ENCODE measurements around the gene ERP29. TPM values are rescaled to one million over a fixed set of nuclear protein-coding genes. Genes with fewer than 3 reads are reported as not detected.

The ERP29 gene
- total RNA-seq, 1 donor from 2014 or later: 144 TPM

DNA sequence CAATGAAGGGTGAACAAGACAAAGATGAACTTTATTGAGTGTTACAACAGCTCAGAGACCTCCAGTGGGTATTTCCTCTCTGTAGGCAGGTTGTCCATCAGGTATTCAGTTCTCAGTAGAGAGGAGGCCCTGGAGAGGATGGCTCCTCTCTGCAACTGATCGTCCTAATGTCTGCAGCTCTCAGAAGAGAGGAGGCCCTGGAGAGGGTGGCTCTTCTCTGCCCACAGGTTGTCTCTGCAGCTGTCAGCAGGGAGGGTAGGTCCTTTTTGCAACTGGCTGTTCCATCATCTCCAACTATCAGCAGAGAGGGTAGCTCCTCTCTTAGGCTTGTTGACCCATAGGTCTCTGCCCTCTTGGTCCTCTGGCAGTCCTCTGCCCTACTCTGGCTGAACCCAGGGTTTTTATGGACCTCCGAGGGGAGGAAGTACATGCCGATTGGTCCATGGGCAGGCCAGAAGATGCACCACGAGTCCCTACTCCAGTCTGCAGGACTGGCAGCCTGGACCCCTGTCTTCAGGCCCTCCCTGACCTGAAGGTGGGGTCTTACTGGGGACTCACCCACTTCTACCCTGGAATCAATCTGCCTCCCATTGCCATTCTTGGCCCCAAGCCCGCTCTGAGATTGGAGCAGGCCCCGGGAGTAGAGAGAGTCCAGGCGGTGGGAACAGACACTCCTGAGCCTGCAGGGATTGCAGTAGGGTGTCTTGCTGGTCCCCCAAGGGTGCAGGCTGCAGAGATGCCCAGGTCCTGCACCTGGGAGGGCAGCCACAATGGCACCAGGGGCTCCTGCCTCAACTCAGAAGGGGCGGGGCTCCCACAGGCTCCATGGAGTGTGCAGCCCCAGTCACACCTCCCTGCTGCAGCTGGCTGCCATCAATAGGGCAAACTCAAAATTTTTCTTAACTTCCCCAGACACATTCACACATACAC, 2.5 kb upstream of the ERP29 start:
- H3K27ac Mint-ChIP-seq: no peak overlapping the region
- no peak overlapping the region for H3K4me3 Mint-ChIP-seq (ENCODE audit: low read depth)
- peaks cover 36% of the 10 kb centered on the region for H3K4me1 Mint-ChIP-seq (ENCODE audit: low read depth)
- H3K9me3 Mint-ChIP-seq (ENCODE audit: low read depth): peaks cover 1% of the 10 kb centered on the region
- TF ChIP-seq, protein P1, sequence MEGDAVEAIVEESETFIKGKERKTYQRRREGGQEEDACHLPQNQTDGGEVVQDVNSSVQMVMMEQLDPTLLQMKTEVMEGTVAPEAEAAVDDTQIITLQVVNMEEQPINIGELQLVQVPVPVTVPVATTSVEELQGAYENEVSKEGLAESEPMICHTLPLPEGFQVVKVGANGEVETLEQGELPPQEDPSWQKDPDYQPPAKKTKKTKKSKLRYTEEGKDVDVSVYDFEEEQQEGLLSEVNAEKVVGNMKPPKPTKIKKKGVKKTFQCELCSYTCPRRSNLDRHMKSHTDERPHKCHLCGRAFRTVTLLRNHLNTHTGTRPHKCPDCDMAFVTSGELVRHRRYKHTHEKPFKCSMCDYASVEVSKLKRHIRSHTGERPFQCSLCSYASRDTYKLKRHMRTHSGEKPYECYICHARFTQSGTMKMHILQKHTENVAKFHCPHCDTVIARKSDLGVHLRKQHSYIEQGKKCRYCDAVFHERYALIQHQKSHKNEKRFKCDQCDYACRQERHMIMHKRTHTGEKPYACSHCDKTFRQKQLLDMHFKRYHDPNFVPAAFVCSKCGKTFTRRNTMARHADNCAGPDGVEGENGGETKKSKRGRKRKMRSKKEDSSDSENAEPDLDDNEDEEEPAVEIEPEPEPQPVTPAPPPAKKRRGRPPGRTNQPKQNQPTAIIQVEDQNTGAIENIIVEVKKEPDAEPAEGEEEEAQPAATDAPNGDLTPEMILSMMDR (IDR thresholded peaks at IDR 0.05; ENCODE audit: unreplicated experiment): no peak
- H3K27me3 Mint-ChIP-seq: no peaks in the 10 kb centered on the region
- DNase-seq (ENCODE audit: low spot score, unreplicated experiment): no peak
- H3K36me3 Mint-ChIP-seq (ENCODE audit: insufficient read depth): peaks cover 9% of the 10 kb centered on the region

DNA sequence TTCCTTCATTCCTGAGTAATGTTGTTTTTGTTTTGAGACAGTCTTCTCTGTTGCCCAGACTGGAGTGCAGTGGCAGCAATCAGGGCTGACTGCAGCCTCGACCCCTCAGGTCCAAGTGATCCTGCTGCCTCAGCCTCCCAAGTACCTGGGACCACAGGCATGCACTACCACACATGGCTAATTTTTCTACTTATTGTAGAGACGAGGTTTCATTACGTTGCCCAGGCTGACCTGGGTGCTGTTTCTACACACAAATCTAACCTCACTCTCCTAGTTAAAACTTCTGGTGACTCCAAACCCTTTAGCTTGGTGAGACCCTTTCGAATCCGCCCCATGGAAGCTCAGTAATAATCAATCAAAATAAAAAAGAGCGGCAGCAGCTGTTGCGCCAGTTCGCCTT, 1.5 kb upstream of the ERP29 start:
- TF ChIP-seq, protein P1 (IDR thresholded peaks at IDR 0.05; ENCODE audit: unreplicated experiment): no peak
- Mint-ChIP-seq H3K4me1 (ENCODE audit: low read depth) (peaks cover 31% of the 10 kb centered on the region), H3K36me3 (ENCODE audit: insufficient read depth) (peaks cover 17% of the 10 kb centered on the region), H3K27ac (peak overlapping the region; percentile 25), H3K4me3 (ENCODE audit: low read depth) (peak overlapping the region; percentile 83), H3K27me3 (no peaks in the 10 kb centered on the region), H3K9me3 (ENCODE audit: low read depth) (peaks cover 7% of the 10 kb centered on the region)
- no peak for DNase-seq (ENCODE audit: low spot score, unreplicated experiment)

DNA sequence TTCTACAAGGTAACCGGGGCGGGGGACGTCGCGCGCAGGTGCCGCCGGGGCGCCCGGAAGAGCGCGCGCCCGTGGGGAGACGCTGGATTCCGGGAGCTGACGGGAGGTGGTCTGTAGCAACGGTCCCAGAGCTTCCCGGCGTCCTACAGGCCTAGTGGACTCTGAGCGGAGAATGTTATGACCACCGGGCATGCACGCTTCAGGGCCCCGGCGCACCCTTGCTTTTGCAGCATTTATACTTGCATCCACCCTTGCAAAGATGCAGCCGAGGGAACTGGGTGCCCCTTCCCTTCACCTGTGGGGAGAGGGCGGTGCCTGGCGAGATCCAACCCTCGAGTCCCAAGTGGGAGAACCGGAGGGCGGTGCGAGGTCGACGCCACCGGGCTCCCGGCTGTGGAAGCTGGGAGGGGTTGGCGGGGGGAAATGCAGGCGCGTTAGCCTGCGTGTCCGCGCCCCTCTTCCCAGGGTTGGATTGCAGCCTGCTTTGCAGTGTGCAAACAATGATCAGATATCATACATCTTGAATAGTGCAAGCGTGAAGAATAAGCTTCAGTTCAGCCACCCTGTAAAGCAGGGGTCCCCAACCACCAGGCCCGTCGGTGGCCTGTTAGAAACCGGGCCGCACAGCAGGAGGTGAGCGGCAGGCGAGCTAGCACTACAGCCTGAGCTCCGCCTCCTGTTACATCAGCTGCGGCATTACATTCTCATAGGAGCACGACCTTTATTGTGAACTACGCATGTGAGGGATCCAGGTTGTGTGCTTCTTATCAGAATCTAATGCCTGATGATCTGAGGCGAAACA, 576 bp downstream of the ERP29 start:
- TF ChIP-seq, protein P1 (IDR thresholded peaks at IDR 0.05; ENCODE audit: unreplicated experiment): peak; percentile 21
- Mint-ChIP-seq H3K9me3 (ENCODE audit: low read depth) (peaks cover 7% of the 10 kb centered on the region), H3K27ac (peak overlapping the region; percentile 98), H3K4me3 (ENCODE audit: low read depth) (peak overlapping the region; percentile 83), H3K36me3 (ENCODE audit: insufficient read depth) (peaks cover 25% of the 10 kb centered on the region), H3K4me1 (ENCODE audit: low read depth) (peaks cover 25% of the 10 kb centered on the region), H3K27me3 (no peaks in the 10 kb centered on the region)
- peak; percentile 26 for DNase-seq (ENCODE audit: low spot score, unreplicated experiment)

DNA sequence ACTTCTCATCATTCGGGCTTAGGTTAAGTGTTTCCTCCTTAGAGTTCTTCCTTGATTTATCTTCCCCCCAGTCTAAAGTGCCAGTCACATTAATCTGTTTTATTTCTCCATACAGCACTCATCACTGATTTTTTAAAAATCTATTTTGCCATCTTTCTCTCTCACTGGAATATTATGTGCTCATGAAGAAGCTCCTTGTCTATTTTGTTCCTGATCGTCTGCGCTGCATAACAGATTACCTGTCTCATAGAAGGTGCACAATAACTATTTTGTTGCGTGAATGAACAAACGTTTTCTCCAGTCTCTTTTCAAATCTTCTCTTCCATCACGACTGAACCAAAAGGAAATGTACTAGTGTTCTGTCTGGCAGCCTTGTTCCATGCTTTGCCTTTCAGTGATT, 2.7 kb downstream of the ERP29 start:
- TF ChIP-seq, protein P1 (IDR thresholded peaks at IDR 0.05; ENCODE audit: unreplicated experiment): no peak
- no peaks in the 10 kb centered on the region for H3K27me3 Mint-ChIP-seq
- peaks cover 26% of the 10 kb centered on the region for H3K36me3 Mint-ChIP-seq (ENCODE audit: insufficient read depth)
- H3K4me3 Mint-ChIP-seq (ENCODE audit: low read depth): peak overlapping the region; percentile 54
- H3K27ac Mint-ChIP-seq: peak overlapping the region; percentile 50
- peaks cover 20% of the 10 kb centered on the region for H3K4me1 Mint-ChIP-seq (ENCODE audit: low read depth)
- no peak for DNase-seq (ENCODE audit: low spot score, unreplicated experiment)
- H3K9me3 Mint-ChIP-seq (ENCODE audit: low read depth): peaks cover 7% of the 10 kb centered on the region

DNA sequence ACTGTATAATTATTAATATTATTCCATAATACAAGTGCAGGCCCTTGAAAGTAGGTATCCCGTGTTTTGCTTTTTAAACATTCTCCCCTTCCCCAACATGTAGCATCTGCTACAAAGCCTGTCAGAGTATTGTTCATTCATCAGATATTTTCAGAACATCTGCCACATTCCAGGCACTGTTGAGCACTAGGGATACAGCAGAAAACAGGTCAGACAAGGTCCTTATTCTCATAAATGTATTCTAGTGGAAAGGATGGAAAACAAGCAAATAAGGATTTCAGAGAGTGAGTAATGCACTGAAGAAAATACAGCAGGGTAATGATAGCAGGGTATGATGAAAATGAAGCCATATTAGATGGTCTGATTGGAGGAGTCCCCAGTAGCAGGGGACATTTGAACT, 3.8 kb downstream of the ERP29 start:
- Mint-ChIP-seq H3K4me3 (ENCODE audit: low read depth) (no peak overlapping the region), H3K4me1 (ENCODE audit: low read depth) (peaks cover 11% of the 10 kb centered on the region), H3K36me3 (ENCODE audit: insufficient read depth) (peaks cover 27% of the 10 kb centered on the region), H3K9me3 (ENCODE audit: low read depth) (peaks cover 7% of the 10 kb centered on the region), H3K27ac (no peak overlapping the region), H3K27me3 (no peaks in the 10 kb centered on the region)
- no peak for DNase-seq (ENCODE audit: low spot score, unreplicated experiment)
- TF ChIP-seq, protein P1 (IDR thresholded peaks at IDR 0.05; ENCODE audit: unreplicated experiment): no peak

All from progenitor cell of endocrine pancreas (in vitro differentiated cells).